Heart right ventricle (tissue), 16 donors: ENCODE measurements around the gene KLC3. TPM values are rescaled to one million over a fixed set of nuclear protein-coding genes. Genes with fewer than 3 reads are reported as not detected.

Source experiments
- ATAC-seq, 8 donors: fragments of 200-7000 bp; cut with Tn5 transposase; one replicate each; pipeline ENCODE4 v1.9.1; 2020; ENCODE audit warnings: mild to moderate bottlenecking in 8 of 8, moderate library complexity in 8 of 8, moderate number of reproducible peaks in 1 of 8
- DNase-seq, 2 donors: peaks; one replicate each; pipeline ENCODE4 v3.0.0-alpha.2; 2020
- H3K27ac ChIP-seq, 10 donors: fragments of 200-600 bp; sonication (generic) in 2 of 10; one replicate each; pipeline versions ENCODE4 v1.5.0 to v1.8.0; 2020 to 2022; ENCODE audit warnings: mild to moderate bottlenecking in 3 of 10
- H3K27me3 ChIP-seq, 7 donors: fragments of 200-600 bp; one replicate each; pipeline ENCODE4 v1.8.0; 2021 to 2022; ENCODE audit warnings: mild to moderate bottlenecking in 2 of 7
- H3K36me3 ChIP-seq, 9 donors: fragments of 200-600 bp; sonication (generic) in 1 of 9; one replicate each; pipeline versions ENCODE4 v1.5.0 to v1.8.0; 2020 to 2022; ENCODE audit warnings: mild to moderate bottlenecking in 2 of 9
- H3K4me1 ChIP-seq, 9 donors: fragments of 200-600 bp; sonication (generic) in 1 of 9; one replicate each; pipeline versions ENCODE4 v1.5.0 to v1.8.0; 2020 to 2022; ENCODE audit warnings: mild to moderate bottlenecking in 4 of 9
- H3K4me3 ChIP-seq, 10 donors: fragments of 200-600 bp; sonication (generic) in 2 of 10; one replicate each; pipeline versions ENCODE4 v1.5.0 to v1.8.0; 2020 to 2022; ENCODE audit warnings: mild to moderate bottlenecking in 7 of 10, moderate library complexity in 2 of 10
- H3K9me3 ChIP-seq, 11 donors: fragments of 200-600 bp in 10 of 11; sonication (generic) in 2 of 11; one replicate each; pipeline versions ENCODE4 v1.5.0 to v1.8.0; 2013 to 2022; ENCODE audit warnings: mild to moderate bottlenecking in 2 of 11, control low read depth in 1 of 11, moderate library complexity in 1 of 11
- CTCF ChIP-seq, 9 donors: fragments of 200-600 bp; sonication (generic) in 2 of 9; IDR thresholded peaks; one replicate each; pipeline versions ENCODE4 v1.5.0 to v1.8.0; 2021 to 2022; ENCODE audit warnings: antibody characterized with exemption in 9 of 9, mild to moderate bottlenecking in 5 of 9, moderate library complexity in 1 of 9
- WGBS, 2 donors: extraction: QIAGEN DNeasy Blood & Tissue Kit; methylation state at CpG; one replicate each; pipeline ENCODE4 v1.1.7; 2013; ENCODE audit warnings: inconsistent platforms in 1 of 2; 5-methylcytosine and 5-hydroxymethylcytosine counted together
- intact Hi-C, 10 donors: fragments of 100-400 bp; cut with DNase I; formaldehyde crosslinking; loops; one replicate each; pipeline versions ENCODE4 v1.11.1 to v1.14.2; 2022
- polyA plus RNA-seq, 2 donors: library from polyadenylated mRNA; stranded (reverse); fragments of 200-250 nt; gene quantifications; one replicate each; pipeline ENCODE4 v1.2.3, GENCODE V29; 2013
- total RNA-seq, 10 donors: library from RNA; stranded (reverse); fragmentation: NEBNext Ultra II Directional in 3 of 10; extraction: Animal tissue kit (Norgen Biotek cat#: 25700) in 3 of 10; gene quantifications; one replicate each; pipeline versions ENCODE4 v1.2.1 to v1.2.4, GENCODE V29; 2021 to 2023
- donor health status: Arrhythmogenic right ventricular cardiomyopathy.
- donor health status: ischemic (EF 13 %, LVEDD 7.1; RV severe dilation, severe dysfunction).
- donor health status: healthy with polysubstance abuse.
- donor health status: DM: no; HTN: yes; CAD: no.
- donor health status: DM: no; HTN: no; CAD: no.
- donor health status: ischemic (EF 25% LVEDD 6.9; RV normal size, moderate dysfunction).
- donor health status: ischemic (EF 25% LVEDD 5.7; RV mildly dilated, moderate dysfunction).
- donor health status: healthy.
- donor health status: DM: yes; HTN: yes; CAD: no.
- donor health status: Ischemic cardiomyopathy.
- donor health status: ischemic (EF 35%, LVEDD 5.7; RV mildly dilated, moderate dysfunction).
- donor health status: nonischemic (EF 11% LVEDD 7.7; RV severe dilation, severe dysfunction).
- donor health status: DM: yes; HTN: yes; CAD: no.
- donor health status: PGD.
- donor health status: ischemic (EF 29% LVEDD 5.4; RV normal size, mild dysfunction).
- donor health status: nonischemic (EF 23%, LVEDD 6.1; RV moderate dilation, normal function).

Gene KLC3
- total and polyA plus RNA-seq, 12 donors, result 0.14 to 0.16 (median 0.14) TPM; not detected in 9

- H3K4me1 ChIP-seq, result no peaks in the 10 kb centered on the region
- no peaks in the 10 kb centered on the region for H3K27me3 ChIP-seq
- no peak overlapping the region for H3K4me3 ChIP-seq
- no peak for TF ChIP-seq CTCF (IDR thresholded peaks at IDR 0.05)
- no peaks in the 10 kb centered on the region for H3K9me3 ChIP-seq
- H3K36me3 ChIP-seq, result peaks cover 0 to 96% (median 14%) of the 10 kb centered on the region in 9 donors
- ATAC-seq (no peak), DNase-seq (no peak)
- H3K27ac ChIP-seq, result no peak overlapping the region
- 91 to 93% methylated on average over 12 of the region's 12 CpGs for WGBS, 2 donors
- intact Hi-C loops, result no loop called here
These were observed 17.8 kb downstream of the KLC3 start for GRCh38 chr19:45358213-45358792.

GRCh38 chr19:45361608-45362007, 21.1 kb downstream of the KLC3 start:
- H3K9me3 ChIP-seq, result no peaks in the 10 kb centered on the region
- H3K4me3 ChIP-seq, result no peak overlapping the region
- H3K27me3 ChIP-seq, result no peaks in the 10 kb centered on the region
- no peak for TF ChIP-seq CTCF (IDR thresholded peaks at IDR 0.05)
- ATAC-seq (no peak), DNase-seq (no peak)
- H3K4me1 ChIP-seq, result no peaks in the 10 kb centered on the region
- peaks cover 0 to 86% (median 10%) of the 10 kb centered on the region in 9 donors for H3K36me3 ChIP-seq
- no peak overlapping the region for H3K27ac ChIP-seq
- WGBS, 2 donors, result 93% methylated on average over 14 of the region's 14 CpGs
- intact Hi-C loops, result no loop called here

- WGBS, 2 donors, result 92 to 93% methylated on average over 16 of the region's 16 CpGs
- DNase-seq, result no peak
- Histone ChIP-seq H3K36me3 (peaks cover 0 to 79% (median 7%) of the 10 kb centered on the region in 9 donors), H3K27me3 (no peaks in the 10 kb centered on the region), H3K4me1 (no peaks in the 10 kb centered on the region), H3K9me3 (no peaks in the 10 kb centered on the region), H3K27ac (no peak overlapping the region), H3K4me3 (no peak overlapping the region)
- intact Hi-C loops, result no loop called here
- ATAC-seq, result no peak
- TF ChIP-seq CTCF (IDR thresholded peaks at IDR 0.05), result no peak
These were observed 21.7 kb downstream of the KLC3 start for GRCh38 chr19:45362291-45362690.

GRCh38 chr19:45363861-45364459, 23.4 kb downstream of the KLC3 start:
- Histone ChIP-seq H3K9me3 (no peaks in the 10 kb centered on the region), H3K4me3 (no peak overlapping the region), H3K27me3 (no peaks in the 10 kb centered on the region), H3K4me1 (no peaks in the 10 kb centered on the region), H3K27ac (no peak overlapping the region), H3K36me3 (peaks cover 0 to 64% (median 7%) of the 10 kb centered on the region in 9 donors)
- peak in 1 of 8 donors; percentile 22 for ATAC-seq
- no peak for TF ChIP-seq CTCF (IDR thresholded peaks at IDR 0.05)
- DNase-seq, result no peak
- intact Hi-C loops, result no loop called here
- 92 to 93% methylated on average over 43 to 44 of the region's 44 CpGs for WGBS, 2 donors
